Measurements from ENCODE around the gene ARHGAP23.

Gene ARHGAP23, protein sequence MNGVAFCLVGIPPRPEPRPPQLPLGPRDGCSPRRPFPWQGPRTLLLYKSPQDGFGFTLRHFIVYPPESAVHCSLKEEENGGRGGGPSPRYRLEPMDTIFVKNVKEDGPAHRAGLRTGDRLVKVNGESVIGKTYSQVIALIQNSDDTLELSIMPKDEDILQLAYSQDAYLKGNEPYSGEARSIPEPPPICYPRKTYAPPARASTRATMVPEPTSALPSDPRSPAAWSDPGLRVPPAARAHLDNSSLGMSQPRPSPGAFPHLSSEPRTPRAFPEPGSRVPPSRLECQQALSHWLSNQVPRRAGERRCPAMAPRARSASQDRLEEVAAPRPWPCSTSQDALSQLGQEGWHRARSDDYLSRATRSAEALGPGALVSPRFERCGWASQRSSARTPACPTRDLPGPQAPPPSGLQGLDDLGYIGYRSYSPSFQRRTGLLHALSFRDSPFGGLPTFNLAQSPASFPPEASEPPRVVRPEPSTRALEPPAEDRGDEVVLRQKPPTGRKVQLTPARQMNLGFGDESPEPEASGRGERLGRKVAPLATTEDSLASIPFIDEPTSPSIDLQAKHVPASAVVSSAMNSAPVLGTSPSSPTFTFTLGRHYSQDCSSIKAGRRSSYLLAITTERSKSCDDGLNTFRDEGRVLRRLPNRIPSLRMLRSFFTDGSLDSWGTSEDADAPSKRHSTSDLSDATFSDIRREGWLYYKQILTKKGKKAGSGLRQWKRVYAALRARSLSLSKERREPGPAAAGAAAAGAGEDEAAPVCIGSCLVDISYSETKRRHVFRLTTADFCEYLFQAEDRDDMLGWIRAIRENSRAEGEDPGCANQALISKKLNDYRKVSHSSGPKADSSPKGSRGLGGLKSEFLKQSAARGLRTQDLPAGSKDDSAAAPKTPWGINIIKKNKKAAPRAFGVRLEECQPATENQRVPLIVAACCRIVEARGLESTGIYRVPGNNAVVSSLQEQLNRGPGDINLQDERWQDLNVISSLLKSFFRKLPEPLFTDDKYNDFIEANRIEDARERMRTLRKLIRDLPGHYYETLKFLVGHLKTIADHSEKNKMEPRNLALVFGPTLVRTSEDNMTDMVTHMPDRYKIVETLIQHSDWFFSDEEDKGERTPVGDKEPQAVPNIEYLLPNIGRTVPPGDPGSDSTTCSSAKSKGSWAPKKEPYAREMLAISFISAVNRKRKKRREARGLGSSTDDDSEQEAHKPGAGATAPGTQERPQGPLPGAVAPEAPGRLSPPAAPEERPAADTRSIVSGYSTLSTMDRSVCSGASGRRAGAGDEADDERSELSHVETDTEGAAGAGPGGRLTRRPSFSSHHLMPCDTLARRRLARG (N-terminal part only)

GRCh38 chr17:38428112-38428642, at the start of gene ARHGAP23:
ARHGAP23 (plus strand) TSS chr17:38428464; CDS start chr17:38428486, 22 bp downstream.
- Histone ChIP-seq H3K9me3 (ENCODE audit: control insufficient read depth in 1 of 2, low read length in 2 of 2) (no peaks in the 10 kb centered on the region), H3K27me3 (ENCODE audit: control insufficient read depth in 1 of 2, insufficient read depth in 2 of 2, low read length in 2 of 2) (no peaks in the 10 kb centered on the region), H3K4me1 (ENCODE audit: control insufficient read depth in 1 of 2, insufficient read depth in 2 of 2, low read length in 2 of 2) (peaks cover 7 to 11% of the 10 kb centered on the region in 2 donors), H3K4me3 (ENCODE audit: low read depth in 1 of 2, low read length in 2 of 2) (peak within 1 kb of the TSS; percentile 67 to 73), H3K27ac (ENCODE audit: low read depth, low read length) (peak within 1 kb of the TSS; percentile 28), H3K9ac (ENCODE audit: low read depth in 1 of 2, low read length in 2 of 2) (peak within 1 kb of the TSS; percentile 57 to 58), H3K36me3 (ENCODE audit: control insufficient read depth in 1 of 2, insufficient read depth in 2 of 2, low read length in 2 of 2) (no peaks in the 10 kb centered on the region)

GRCh38 chr17:38379448-38379847, 48.8 kb upstream of the ARHGAP23 start:
- no peaks in the 10 kb centered on the region for H3K4me1 ChIP-seq (ENCODE audit: control insufficient read depth in 1 of 2, insufficient read depth in 2 of 2, low read length in 2 of 2)
- peaks cover 11 to 40% of the 10 kb centered on the region in 2 donors for H3K36me3 ChIP-seq (ENCODE audit: control insufficient read depth in 1 of 2, insufficient read depth in 2 of 2, low read length in 2 of 2)
- no peak overlapping the region for H3K27ac ChIP-seq (ENCODE audit: low read depth, low read length)

GRCh38 chr17:38395090-38395489, 33.2 kb upstream of the ARHGAP23 start:
- H3K9ac ChIP-seq (ENCODE audit: low read depth in 1 of 2, low read length in 2 of 2) = no peak overlapping the region
- peaks cover 24 to 43% of the 10 kb centered on the region in 2 donors for H3K36me3 ChIP-seq (ENCODE audit: control insufficient read depth in 1 of 2, insufficient read depth in 2 of 2, low read length in 2 of 2)
- no peak overlapping the region for H3K4me3 ChIP-seq (ENCODE audit: low read depth in 1 of 2, low read length in 2 of 2)
- no peaks in the 10 kb centered on the region for H3K4me1 ChIP-seq (ENCODE audit: control insufficient read depth in 1 of 2, insufficient read depth in 2 of 2, low read length in 2 of 2)
- H3K9me3 ChIP-seq (ENCODE audit: control insufficient read depth in 1 of 2, low read length in 2 of 2) = no peaks in the 10 kb centered on the region
- no peak overlapping the region for H3K27ac ChIP-seq (ENCODE audit: low read depth, low read length)
- no peaks in the 10 kb centered on the region for H3K27me3 ChIP-seq (ENCODE audit: control insufficient read depth in 1 of 2, insufficient read depth in 2 of 2, low read length in 2 of 2)

More at GRCh38 chr17:38379448-38379847, 48.8 kb upstream of the ARHGAP23 start:
- no peaks in the 10 kb centered on the region for H3K27me3 ChIP-seq (ENCODE audit: control insufficient read depth in 1 of 2, insufficient read depth in 2 of 2, low read length in 2 of 2)
- no peaks in the 10 kb centered on the region for H3K9me3 ChIP-seq (ENCODE audit: control insufficient read depth in 1 of 2, low read length in 2 of 2)
- H3K9ac ChIP-seq (ENCODE audit: low read depth in 1 of 2, low read length in 2 of 2) = no peak overlapping the region
- H3K4me3 ChIP-seq (ENCODE audit: low read depth in 1 of 2, low read length in 2 of 2) = no peak overlapping the region

DNA sequence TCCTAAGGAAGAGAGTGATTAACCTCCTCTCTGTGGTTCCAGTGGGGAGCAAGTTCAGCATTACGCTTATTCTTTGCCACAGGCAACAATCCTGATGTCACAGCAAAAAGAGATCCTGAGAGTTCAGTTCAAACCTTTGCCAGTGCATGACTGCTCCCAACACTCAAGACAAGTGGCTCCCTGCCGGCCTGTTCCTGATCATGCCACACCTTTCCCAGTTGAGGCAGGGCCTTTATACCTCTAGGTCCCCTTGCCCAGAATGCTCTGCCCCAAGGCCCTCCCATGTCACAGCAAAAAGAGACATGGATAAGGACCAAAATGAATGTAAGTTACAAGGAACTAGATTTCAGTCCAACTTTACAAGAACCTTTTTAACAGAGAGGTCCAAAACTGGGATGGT, 31.0 kb upstream of the ARHGAP23 start:
- Histone ChIP-seq H3K27ac (ENCODE audit: low read depth, low read length) (no peak overlapping the region), H3K9ac (ENCODE audit: low read depth in 1 of 2, low read length in 2 of 2) (no peak overlapping the region), H3K27me3 (ENCODE audit: control insufficient read depth in 1 of 2, insufficient read depth in 2 of 2, low read length in 2 of 2) (no peaks in the 10 kb centered on the region), H3K4me1 (ENCODE audit: control insufficient read depth in 1 of 2, insufficient read depth in 2 of 2, low read length in 2 of 2) (no peaks in the 10 kb centered on the region), H3K9me3 (ENCODE audit: control insufficient read depth in 1 of 2, low read length in 2 of 2) (no peaks in the 10 kb centered on the region), H3K36me3 (ENCODE audit: control insufficient read depth in 1 of 2, insufficient read depth in 2 of 2, low read length in 2 of 2) (peaks cover 27 to 58% of the 10 kb centered on the region in 2 donors), H3K4me3 (ENCODE audit: low read depth in 1 of 2, low read length in 2 of 2) (no peak overlapping the region)

DNA sequence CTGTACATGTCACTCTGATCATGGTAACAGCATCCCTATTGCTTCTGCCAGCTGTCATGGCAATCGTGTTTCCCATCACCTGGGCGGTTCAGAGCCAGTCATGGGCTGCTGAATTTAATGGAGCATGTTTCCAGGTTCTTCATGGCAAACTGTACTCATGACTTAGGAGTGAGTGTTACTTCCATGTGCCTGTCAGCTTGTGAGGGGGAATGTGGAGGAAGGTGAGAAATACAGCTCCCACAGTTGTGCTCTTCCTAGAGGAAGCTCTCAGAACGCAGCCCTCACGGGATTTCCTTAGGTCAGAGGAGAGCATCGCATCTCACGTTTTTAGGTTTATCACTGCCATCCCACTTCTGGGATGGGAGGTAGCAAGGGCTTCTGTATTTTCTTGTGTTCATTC, 28.0 kb upstream of the ARHGAP23 start:
- H3K27ac ChIP-seq (ENCODE audit: low read depth, low read length) = no peak overlapping the region
- no peak overlapping the region for H3K9ac ChIP-seq (ENCODE audit: low read depth in 1 of 2, low read length in 2 of 2)
- no peaks in the 10 kb centered on the region for H3K27me3 ChIP-seq (ENCODE audit: control insufficient read depth in 1 of 2, insufficient read depth in 2 of 2, low read length in 2 of 2)
- H3K36me3 ChIP-seq (ENCODE audit: control insufficient read depth in 1 of 2, insufficient read depth in 2 of 2, low read length in 2 of 2) = peaks cover 24 to 57% of the 10 kb centered on the region in 2 donors
- H3K4me1 ChIP-seq (ENCODE audit: control insufficient read depth in 1 of 2, insufficient read depth in 2 of 2, low read length in 2 of 2) = no peaks in the 10 kb centered on the region
- H3K4me3 ChIP-seq (ENCODE audit: low read depth in 1 of 2, low read length in 2 of 2) = no peak overlapping the region
- no peaks in the 10 kb centered on the region for H3K9me3 ChIP-seq (ENCODE audit: control insufficient read depth in 1 of 2, low read length in 2 of 2)

GRCh38 chr17:38401459-38401858, 26.8 kb upstream of the ARHGAP23 start:
- no peak overlapping the region for H3K9ac ChIP-seq (ENCODE audit: low read depth in 1 of 2, low read length in 2 of 2)
- H3K27ac ChIP-seq (ENCODE audit: low read depth, low read length) = no peak overlapping the region
- H3K9me3 ChIP-seq (ENCODE audit: control insufficient read depth in 1 of 2, low read length in 2 of 2) = no peaks in the 10 kb centered on the region
- peaks cover 13 to 45% of the 10 kb centered on the region in 2 donors for H3K36me3 ChIP-seq (ENCODE audit: control insufficient read depth in 1 of 2, insufficient read depth in 2 of 2, low read length in 2 of 2)
- H3K27me3 ChIP-seq (ENCODE audit: control insufficient read depth in 1 of 2, insufficient read depth in 2 of 2, low read length in 2 of 2) = no peaks in the 10 kb centered on the region
- no peak overlapping the region for H3K4me3 ChIP-seq (ENCODE audit: low read depth in 1 of 2, low read length in 2 of 2)
- no peaks in the 10 kb centered on the region for H3K4me1 ChIP-seq (ENCODE audit: control insufficient read depth in 1 of 2, insufficient read depth in 2 of 2, low read length in 2 of 2)

GRCh38 chr17:38402897-38403296, 25.4 kb upstream of the ARHGAP23 start:
- Histone ChIP-seq H3K27ac (ENCODE audit: low read depth, low read length) (no peak overlapping the region), H3K9ac (ENCODE audit: low read depth in 1 of 2, low read length in 2 of 2) (no peak overlapping the region), H3K27me3 (ENCODE audit: control insufficient read depth in 1 of 2, insufficient read depth in 2 of 2, low read length in 2 of 2) (no peaks in the 10 kb centered on the region), H3K9me3 (ENCODE audit: control insufficient read depth in 1 of 2, low read length in 2 of 2) (no peaks in the 10 kb centered on the region), H3K36me3 (ENCODE audit: control insufficient read depth in 1 of 2, insufficient read depth in 2 of 2, low read length in 2 of 2) (peaks cover 10 to 31% of the 10 kb centered on the region in 2 donors), H3K4me1 (ENCODE audit: control insufficient read depth in 1 of 2, insufficient read depth in 2 of 2, low read length in 2 of 2) (no peaks in the 10 kb centered on the region), H3K4me3 (ENCODE audit: low read depth in 1 of 2, low read length in 2 of 2) (no peak overlapping the region)

DNA sequence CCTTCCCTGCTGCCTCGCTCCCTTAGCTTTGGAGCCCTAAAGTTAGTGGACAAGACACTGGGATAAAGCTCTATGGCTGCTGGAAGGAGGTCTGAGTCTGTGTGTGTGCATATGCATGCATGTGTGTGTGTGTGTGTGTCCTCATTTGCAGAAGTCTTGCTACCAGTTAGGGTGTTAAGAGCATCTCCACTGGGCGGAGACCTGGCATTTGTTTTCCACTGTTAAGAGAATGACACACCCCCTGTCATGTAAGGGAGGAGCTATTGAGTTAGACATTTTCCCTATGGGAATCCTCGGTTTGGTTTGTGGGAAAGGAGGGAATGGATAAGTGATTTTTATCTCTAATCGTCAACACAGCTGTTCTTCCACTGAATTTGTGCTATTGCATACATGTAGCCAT, 24.8 kb upstream of the ARHGAP23 start:
- H3K9ac ChIP-seq (ENCODE audit: low read depth in 1 of 2, low read length in 2 of 2) = no peak overlapping the region
- peaks cover 10 to 31% of the 10 kb centered on the region in 2 donors for H3K36me3 ChIP-seq (ENCODE audit: control insufficient read depth in 1 of 2, insufficient read depth in 2 of 2, low read length in 2 of 2)
- no peaks in the 10 kb centered on the region for H3K9me3 ChIP-seq (ENCODE audit: control insufficient read depth in 1 of 2, low read length in 2 of 2)
- no peak overlapping the region for H3K4me3 ChIP-seq (ENCODE audit: low read depth in 1 of 2, low read length in 2 of 2)
- H3K4me1 ChIP-seq (ENCODE audit: control insufficient read depth in 1 of 2, insufficient read depth in 2 of 2, low read length in 2 of 2) = no peaks in the 10 kb centered on the region
- H3K27ac ChIP-seq (ENCODE audit: low read depth, low read length) = no peak overlapping the region
- H3K27me3 ChIP-seq (ENCODE audit: control insufficient read depth in 1 of 2, insufficient read depth in 2 of 2, low read length in 2 of 2) = no peaks in the 10 kb centered on the region

- H3K27ac ChIP-seq (ENCODE audit: low read depth, low read length) = no peak overlapping the region
Measured at GRCh38 chr17:38404174-38404943, 23.9 kb upstream of the ARHGAP23 start.

More at GRCh38 chr17:38404174-38404943, 23.9 kb upstream of the ARHGAP23 start:
- no peak overlapping the region for H3K4me3 ChIP-seq (ENCODE audit: low read depth in 1 of 2, low read length in 2 of 2)
- no peak overlapping the region for H3K9ac ChIP-seq (ENCODE audit: low read depth in 1 of 2, low read length in 2 of 2)
- H3K9me3 ChIP-seq (ENCODE audit: control insufficient read depth in 1 of 2, low read length in 2 of 2) = no peaks in the 10 kb centered on the region
- no peaks in the 10 kb centered on the region for H3K4me1 ChIP-seq (ENCODE audit: control insufficient read depth in 1 of 2, insufficient read depth in 2 of 2, low read length in 2 of 2)
- H3K36me3 ChIP-seq (ENCODE audit: control insufficient read depth in 1 of 2, insufficient read depth in 2 of 2, low read length in 2 of 2) = peaks cover 10 to 27% of the 10 kb centered on the region in 2 donors
- H3K27me3 ChIP-seq (ENCODE audit: control insufficient read depth in 1 of 2, insufficient read depth in 2 of 2, low read length in 2 of 2) = no peaks in the 10 kb centered on the region
